ENCODE results near the gene NUP160.
"Not testable (repeated sequence)": the region's sequence is repeated elsewhere in the genome, so short reads cannot be mapped to it uniquely, and the experiment has no call there.

The NUP160 gene

GRCh38 chr11:47837929-47838328 is 10.2 kb downstream of the NUP160 start:
- H3K4me1 ChIP-seq (ENCODE audit: control insufficient read depth in 1 of 2, insufficient read depth in 2 of 2, low read length in 2 of 2): no peaks in the 10 kb centered on the region
- H3K4me3 ChIP-seq (ENCODE audit: low read depth in 1 of 2, low read length in 2 of 2): no peak overlapping the region
- H3K27me3 ChIP-seq (ENCODE audit: low read depth, low read length): no peaks in the 10 kb centered on the region
- no peaks in the 10 kb centered on the region for H3K9me3 ChIP-seq (ENCODE audit: control insufficient read depth in 1 of 2, low read length in 2 of 2)
- H3K27ac ChIP-seq (ENCODE audit: low read length): no peak overlapping the region
- peaks cover 57 to 84% of the 10 kb centered on the region in 2 donors for H3K36me3 ChIP-seq (ENCODE audit: control insufficient read depth in 1 of 2, insufficient read depth in 2 of 2, low read length in 2 of 2)

- no peak overlapping the region for H3K27ac ChIP-seq (ENCODE audit: low read length)
- no peaks in the 10 kb centered on the region for H3K9me3 ChIP-seq (ENCODE audit: control insufficient read depth in 1 of 2, low read length in 2 of 2)
- no peaks in the 10 kb centered on the region for H3K27me3 ChIP-seq (ENCODE audit: low read depth, low read length)
- no peaks in the 10 kb centered on the region for H3K4me1 ChIP-seq (ENCODE audit: control insufficient read depth in 1 of 2, insufficient read depth in 2 of 2, low read length in 2 of 2)
- H3K4me3 ChIP-seq (ENCODE audit: low read depth in 1 of 2, low read length in 2 of 2): no peak overlapping the region
- H3K36me3 ChIP-seq (ENCODE audit: control insufficient read depth in 1 of 2, insufficient read depth in 2 of 2, low read length in 2 of 2): peaks cover 59 to 84% of the 10 kb centered on the region in 2 donors
Observed at GRCh38 chr11:47837292-47837691, 10.9 kb downstream of the NUP160 start.

GRCh38 chr11:47830013-47830412 is 18.1 kb downstream of the NUP160 start:
- H3K9me3 ChIP-seq (ENCODE audit: control insufficient read depth in 1 of 2, low read length in 2 of 2); H3K27ac ChIP-seq (ENCODE audit: low read length); H3K4me1 ChIP-seq (ENCODE audit: control insufficient read depth in 1 of 2, insufficient read depth in 2 of 2, low read length in 2 of 2); H3K4me3 ChIP-seq (ENCODE audit: low read depth in 1 of 2, low read length in 2 of 2); H3K27me3 ChIP-seq (ENCODE audit: low read depth, low read length): not testable (repeated sequence)
- H3K36me3 ChIP-seq (ENCODE audit: control insufficient read depth in 1 of 2, insufficient read depth in 2 of 2, low read length in 2 of 2): peaks cover 24 to 69% of the 10 kb centered on the region in 2 donors

GRCh38 chr11:47828284-47828683 is 19.9 kb downstream of the NUP160 start:
- no peak overlapping the region for H3K27ac ChIP-seq (ENCODE audit: low read length)
- peaks cover 0 to 4% of the 10 kb centered on the region in 2 donors for H3K9me3 ChIP-seq (ENCODE audit: control insufficient read depth in 1 of 2, low read length in 2 of 2)
- no peaks in the 10 kb centered on the region for H3K4me1 ChIP-seq (ENCODE audit: control insufficient read depth in 1 of 2, insufficient read depth in 2 of 2, low read length in 2 of 2)
- H3K4me3 ChIP-seq (ENCODE audit: low read depth in 1 of 2, low read length in 2 of 2): no peak overlapping the region
- H3K36me3 ChIP-seq (ENCODE audit: control insufficient read depth in 1 of 2, insufficient read depth in 2 of 2, low read length in 2 of 2): peaks cover 7 to 52% of the 10 kb centered on the region in 2 donors
- H3K27me3 ChIP-seq (ENCODE audit: low read depth, low read length): no peaks in the 10 kb centered on the region

GRCh38 chr11:47822664-47823063 is 25.5 kb downstream of the NUP160 start:
- H3K27ac ChIP-seq (ENCODE audit: low read length); H3K9me3 ChIP-seq (ENCODE audit: control insufficient read depth in 1 of 2, low read length in 2 of 2); H3K4me1 ChIP-seq (ENCODE audit: control insufficient read depth in 1 of 2, insufficient read depth in 2 of 2, low read length in 2 of 2); H3K4me3 ChIP-seq (ENCODE audit: low read depth in 1 of 2, low read length in 2 of 2); H3K27me3 ChIP-seq (ENCODE audit: low read depth, low read length): not testable (repeated sequence)
- peaks cover 24 to 47% of the 10 kb centered on the region in 2 donors for H3K36me3 ChIP-seq (ENCODE audit: control insufficient read depth in 1 of 2, insufficient read depth in 2 of 2, low read length in 2 of 2)

- Histone ChIP-seq H3K4me1 (ENCODE audit: control insufficient read depth in 1 of 2, insufficient read depth in 2 of 2, low read length in 2 of 2) (no peaks in the 10 kb centered on the region), H3K4me3 (ENCODE audit: low read depth in 1 of 2, low read length in 2 of 2) (no peak overlapping the region), H3K27me3 (ENCODE audit: low read depth, low read length) (no peaks in the 10 kb centered on the region), H3K9me3 (ENCODE audit: control insufficient read depth in 1 of 2, low read length in 2 of 2) (no peaks in the 10 kb centered on the region), H3K27ac (ENCODE audit: low read length) (no peak overlapping the region), H3K36me3 (ENCODE audit: control insufficient read depth in 1 of 2, insufficient read depth in 2 of 2, low read length in 2 of 2) (peaks cover 32 to 47% of the 10 kb centered on the region in 2 donors)
Observed at GRCh38 chr11:47819743-47820142, 28.4 kb downstream of the NUP160 start.

- Histone ChIP-seq H3K27ac (ENCODE audit: low read length) (no peak overlapping the region), H3K27me3 (ENCODE audit: low read depth, low read length) (no peaks in the 10 kb centered on the region), H3K4me3 (ENCODE audit: low read depth in 1 of 2, low read length in 2 of 2) (no peak overlapping the region), H3K9me3 (ENCODE audit: control insufficient read depth in 1 of 2, low read length in 2 of 2) (no peaks in the 10 kb centered on the region), H3K36me3 (ENCODE audit: control insufficient read depth in 1 of 2, insufficient read depth in 2 of 2, low read length in 2 of 2) (peaks cover 48 to 51% of the 10 kb centered on the region in 2 donors), H3K4me1 (ENCODE audit: control insufficient read depth in 1 of 2, insufficient read depth in 2 of 2, low read length in 2 of 2) (no peaks in the 10 kb centered on the region)
Observed at GRCh38 chr11:47800759-47801158, 47.4 kb downstream of the NUP160 start.

GRCh38 chr11:47797633-47798032 is 50.5 kb downstream of the NUP160 start:
- Histone ChIP-seq H3K27me3 (ENCODE audit: low read depth, low read length) (no peaks in the 10 kb centered on the region), H3K4me1 (ENCODE audit: control insufficient read depth in 1 of 2, insufficient read depth in 2 of 2, low read length in 2 of 2) (peaks cover 0 to 8% of the 10 kb centered on the region in 2 donors), H3K27ac (ENCODE audit: low read length) (no peak overlapping the region), H3K36me3 (ENCODE audit: control insufficient read depth in 1 of 2, insufficient read depth in 2 of 2, low read length in 2 of 2) (peaks cover 33 to 56% of the 10 kb centered on the region in 2 donors), H3K9me3 (ENCODE audit: control insufficient read depth in 1 of 2, low read length in 2 of 2) (no peaks in the 10 kb centered on the region), H3K4me3 (ENCODE audit: low read depth in 1 of 2, low read length in 2 of 2) (no peak overlapping the region)

- no peaks in the 10 kb centered on the region for H3K9me3 ChIP-seq (ENCODE audit: control insufficient read depth in 1 of 2, low read length in 2 of 2)
- no peak overlapping the region for H3K27ac ChIP-seq (ENCODE audit: low read length)
- H3K4me3 ChIP-seq (ENCODE audit: low read depth in 1 of 2, low read length in 2 of 2): no peak overlapping the region
- H3K36me3 ChIP-seq (ENCODE audit: control insufficient read depth in 1 of 2, insufficient read depth in 2 of 2, low read length in 2 of 2): peaks cover 18 to 42% of the 10 kb centered on the region in 2 donors
- H3K27me3 ChIP-seq (ENCODE audit: low read depth, low read length): no peaks in the 10 kb centered on the region
- H3K4me1 ChIP-seq (ENCODE audit: control insufficient read depth in 1 of 2, insufficient read depth in 2 of 2, low read length in 2 of 2): peaks cover 0 to 16% of the 10 kb centered on the region in 2 donors
Observed at GRCh38 chr11:47791774-47792430, 56.2 kb downstream of the NUP160 start.

GRCh38 chr11:47790017-47790416 is 58.1 kb downstream of the NUP160 start:
- not testable (repeated sequence) for H3K27ac ChIP-seq (ENCODE audit: low read length); H3K9me3 ChIP-seq (ENCODE audit: control insufficient read depth in 1 of 2, low read length in 2 of 2); H3K4me3 ChIP-seq (ENCODE audit: low read depth in 1 of 2, low read length in 2 of 2); H3K27me3 ChIP-seq (ENCODE audit: low read depth, low read length)
- peaks cover 27 to 50% of the 10 kb centered on the region in 2 donors for H3K36me3 ChIP-seq (ENCODE audit: control insufficient read depth in 1 of 2, insufficient read depth in 2 of 2, low read length in 2 of 2)
- H3K4me1 ChIP-seq (ENCODE audit: control insufficient read depth in 1 of 2, insufficient read depth in 2 of 2, low read length in 2 of 2): peaks cover 0 to 16% of the 10 kb centered on the region in 2 donors

- peaks cover 29 to 55% of the 10 kb centered on the region in 2 donors for H3K36me3 ChIP-seq (ENCODE audit: control insufficient read depth in 1 of 2, insufficient read depth in 2 of 2, low read length in 2 of 2)
- no peak overlapping the region for H3K27ac ChIP-seq (ENCODE audit: low read length)
- no peak overlapping the region for H3K4me3 ChIP-seq (ENCODE audit: low read depth in 1 of 2, low read length in 2 of 2)
- H3K9me3 ChIP-seq (ENCODE audit: control insufficient read depth in 1 of 2, low read length in 2 of 2): no peaks in the 10 kb centered on the region
- no peaks in the 10 kb centered on the region for H3K27me3 ChIP-seq (ENCODE audit: low read depth, low read length)
- peaks cover 0 to 14% of the 10 kb centered on the region in 2 donors for H3K4me1 ChIP-seq (ENCODE audit: control insufficient read depth in 1 of 2, insufficient read depth in 2 of 2, low read length in 2 of 2)
Observed at GRCh38 chr11:47788181-47788580, 60.0 kb downstream of the NUP160 start.

- Histone ChIP-seq H3K36me3 (ENCODE audit: control insufficient read depth in 1 of 2, insufficient read depth in 2 of 2, low read length in 2 of 2) (peaks cover 38 to 66% of the 10 kb centered on the region in 2 donors), H3K4me1 (ENCODE audit: control insufficient read depth in 1 of 2, insufficient read depth in 2 of 2, low read length in 2 of 2) (no peaks in the 10 kb centered on the region), H3K9me3 (ENCODE audit: control insufficient read depth in 1 of 2, low read length in 2 of 2) (no peaks in the 10 kb centered on the region), H3K27me3 (ENCODE audit: low read depth, low read length) (no peaks in the 10 kb centered on the region), H3K27ac (ENCODE audit: low read length) (no peak overlapping the region), H3K4me3 (ENCODE audit: low read depth in 1 of 2, low read length in 2 of 2) (no peak overlapping the region)
Observed at GRCh38 chr11:47786373-47786772, 61.8 kb downstream of the NUP160 start.

Data from muscle layer of duodenum (tissue), 2 donors.